ENCODE data around the gene SURF6.
"Not testable (repeated sequence)": the region's sequence is repeated elsewhere in the genome, so short reads cannot be mapped to it uniquely, and the experiment has no call there.

Gene SURF6

DNA sequence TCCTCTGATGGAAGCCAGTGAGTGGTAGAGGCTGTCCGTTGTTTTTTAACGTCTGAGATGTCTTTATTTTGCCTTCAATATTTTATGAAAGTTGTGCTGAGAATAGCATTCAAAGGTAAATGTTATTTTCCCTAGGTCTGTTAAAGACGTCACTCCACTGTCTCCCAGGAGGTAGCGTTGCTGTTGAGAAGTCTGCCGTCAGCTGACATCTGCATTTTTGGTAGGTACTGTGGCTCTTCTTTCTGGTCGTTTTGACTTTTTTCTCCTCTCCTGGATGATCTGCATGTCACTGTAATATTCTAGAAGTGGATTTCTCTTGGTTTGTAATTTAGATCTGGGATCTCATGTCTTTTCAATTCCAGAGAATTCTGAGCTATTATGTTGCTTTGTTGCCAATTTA, 26.4 kb downstream of the SURF6 start:
- no peak overlapping the region for H3K9ac ChIP-seq (ENCODE audit: low read depth, low read length)
- no peaks in the 10 kb centered on the region for H3K4me1 ChIP-seq (ENCODE audit: insufficient read depth, low read length)
- no peaks in the 10 kb centered on the region for H3K9me3 ChIP-seq (ENCODE audit: control insufficient read depth, insufficient read depth, low read length)
- no peaks in the 10 kb centered on the region for H3K36me3 ChIP-seq (ENCODE audit: insufficient read depth, low read length)

DNA sequence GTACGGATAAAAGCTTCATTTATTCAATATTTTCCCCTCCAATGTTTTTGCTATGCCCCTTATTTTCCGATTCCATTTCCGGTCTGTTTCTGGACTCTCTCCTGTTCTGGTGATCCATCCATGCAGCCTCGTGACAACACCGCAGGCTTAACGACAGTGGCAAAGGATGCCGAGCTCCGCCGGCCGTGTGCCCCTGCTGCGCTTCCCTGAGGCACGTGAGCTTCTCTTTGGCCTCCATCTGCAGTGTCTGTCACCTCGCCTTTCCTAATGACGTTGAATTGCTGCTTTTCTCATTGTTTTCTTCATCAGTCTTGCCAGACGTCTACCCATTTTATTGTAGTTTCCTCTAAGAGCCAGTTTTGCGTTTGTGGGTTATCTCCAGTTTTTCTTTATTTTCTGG, 28.7 kb downstream of the SURF6 start:
- Histone ChIP-seq H3K4me1 (ENCODE audit: insufficient read depth, low read length) (no peaks in the 10 kb centered on the region), H3K9me3 (ENCODE audit: control insufficient read depth, insufficient read depth, low read length) (no peaks in the 10 kb centered on the region), H3K9ac (ENCODE audit: low read depth, low read length) (no peak overlapping the region), H3K36me3 (ENCODE audit: insufficient read depth, low read length) (no peaks in the 10 kb centered on the region)

DNA sequence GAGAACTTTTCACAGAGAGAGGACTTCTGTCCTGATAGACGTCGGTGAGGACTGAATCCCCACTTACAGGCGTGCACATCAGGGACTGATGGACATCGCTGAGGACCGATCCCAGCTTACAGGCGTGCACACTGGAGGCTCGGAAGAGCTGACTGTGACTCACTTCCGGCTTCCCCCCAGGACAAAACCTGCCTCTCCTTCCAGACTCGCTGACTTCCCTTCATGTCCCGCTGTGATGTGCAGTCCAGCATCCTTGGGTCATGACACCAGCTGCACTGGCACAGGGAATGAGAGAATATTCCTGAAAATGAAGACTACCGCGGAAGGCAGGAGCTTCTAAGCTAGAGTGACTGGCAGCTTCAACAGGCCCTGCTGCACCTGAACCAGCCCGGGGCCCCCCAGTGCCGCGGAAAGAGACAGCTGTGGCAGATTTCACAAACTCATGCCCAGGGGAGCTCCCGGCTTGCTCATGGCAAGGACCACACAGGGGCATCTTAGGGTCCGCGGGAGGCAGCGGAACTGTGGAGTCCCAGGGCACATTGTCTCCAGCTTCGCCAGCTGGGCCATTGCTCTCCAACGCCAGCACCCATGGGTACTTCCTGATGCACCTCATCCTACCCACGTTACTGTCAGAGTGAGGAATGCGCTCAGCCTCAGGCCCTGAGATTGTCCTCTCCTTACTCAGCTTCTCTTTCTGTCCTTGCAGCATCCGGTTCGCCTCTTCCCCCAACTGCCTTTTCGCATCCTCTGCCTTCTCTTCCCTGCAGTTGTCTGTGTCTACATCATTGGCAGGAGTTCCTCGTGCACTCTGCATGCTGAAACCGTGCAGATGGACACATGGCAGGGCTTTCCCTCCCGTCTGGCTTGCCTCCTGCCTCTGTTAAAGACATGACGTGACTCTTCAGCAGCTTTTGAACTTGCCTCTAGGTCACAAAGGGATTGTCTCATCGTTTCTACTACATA, 29.5 kb downstream of the SURF6 start:
- Histone ChIP-seq H3K9me3 (ENCODE audit: control insufficient read depth, insufficient read depth, low read length) (no peaks in the 10 kb centered on the region), H3K36me3 (ENCODE audit: insufficient read depth, low read length) (no peaks in the 10 kb centered on the region), H3K4me1 (ENCODE audit: insufficient read depth, low read length) (no peaks in the 10 kb centered on the region), H3K9ac (ENCODE audit: low read depth, low read length) (no peak overlapping the region)

DNA sequence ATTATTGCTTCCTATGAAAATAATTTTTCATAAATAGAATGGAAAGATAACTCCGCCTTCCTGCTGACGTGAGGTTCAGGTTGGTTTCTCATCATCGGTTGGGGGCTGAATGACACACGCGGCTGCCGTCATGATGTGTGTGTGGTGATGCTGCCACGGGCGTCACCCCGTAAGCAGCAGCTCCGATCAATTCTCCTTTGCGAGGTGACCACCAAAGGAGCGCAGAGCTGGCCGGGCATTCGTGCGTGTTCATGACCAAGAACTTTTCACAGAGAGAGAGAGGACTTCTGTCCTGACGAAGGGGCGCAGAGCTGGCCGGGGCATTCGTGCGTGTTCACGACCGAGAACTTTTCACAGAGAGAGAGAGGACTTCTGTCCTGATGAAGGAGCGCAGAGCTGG, 30.3 kb downstream of the SURF6 start:
- H3K9ac ChIP-seq (ENCODE audit: low read depth, low read length): no peak overlapping the region
- no peaks in the 10 kb centered on the region for H3K9me3 ChIP-seq (ENCODE audit: control insufficient read depth, insufficient read depth, low read length)
- no peaks in the 10 kb centered on the region for H3K36me3 ChIP-seq (ENCODE audit: insufficient read depth, low read length)
- H3K4me1 ChIP-seq (ENCODE audit: insufficient read depth, low read length): no peaks in the 10 kb centered on the region

DNA sequence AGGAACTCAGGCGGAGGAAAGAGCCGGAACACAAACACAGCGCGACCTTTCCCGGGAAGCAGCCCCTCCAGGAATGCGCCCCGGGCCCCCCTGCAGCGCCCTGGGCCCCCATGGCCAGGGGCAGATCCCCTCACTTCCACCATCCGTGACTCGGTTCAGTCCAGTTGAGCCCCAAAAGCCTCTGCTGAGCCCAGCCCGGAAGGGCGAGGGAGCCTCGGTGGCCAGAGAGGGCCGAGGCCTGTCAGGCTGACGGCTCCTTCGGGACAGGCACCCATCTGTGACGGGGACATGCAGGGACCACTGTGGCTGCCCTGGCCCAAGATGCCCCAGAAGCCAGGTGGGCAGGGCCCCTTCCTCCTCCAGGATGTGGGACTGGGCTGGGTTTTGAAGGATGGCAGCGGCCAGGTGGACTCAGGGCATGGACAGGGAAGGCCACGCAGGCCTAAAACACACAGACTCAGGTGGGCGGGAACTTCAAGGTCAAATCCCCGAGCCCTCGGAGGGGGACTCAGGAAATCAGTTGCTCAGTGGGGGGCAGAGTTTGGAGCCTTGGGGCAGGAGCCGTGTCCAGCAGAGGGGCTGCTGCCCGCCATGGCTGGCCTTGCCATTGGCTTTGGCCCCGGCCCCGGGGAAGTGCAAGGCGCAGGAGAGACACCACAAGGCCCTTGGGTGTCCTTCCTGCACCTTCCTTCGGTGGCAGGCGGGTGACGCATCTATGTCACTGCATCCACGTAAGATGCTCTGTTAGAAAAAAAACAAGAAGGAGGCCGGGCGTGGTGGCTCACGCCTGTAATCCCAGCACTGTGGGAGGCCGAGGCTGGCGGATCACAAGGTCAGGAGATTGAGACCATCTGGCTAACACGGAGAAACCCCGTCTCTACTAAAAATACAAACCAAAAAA, 31.3 kb downstream of the SURF6 start:
- no peaks in the 10 kb centered on the region for H3K36me3 ChIP-seq (ENCODE audit: insufficient read depth, low read length)
- no peak overlapping the region for H3K9ac ChIP-seq (ENCODE audit: low read depth, low read length)
- no peaks in the 10 kb centered on the region for H3K9me3 ChIP-seq (ENCODE audit: control insufficient read depth, insufficient read depth, low read length)
- no peaks in the 10 kb centered on the region for H3K4me1 ChIP-seq (ENCODE audit: insufficient read depth, low read length)

DNA sequence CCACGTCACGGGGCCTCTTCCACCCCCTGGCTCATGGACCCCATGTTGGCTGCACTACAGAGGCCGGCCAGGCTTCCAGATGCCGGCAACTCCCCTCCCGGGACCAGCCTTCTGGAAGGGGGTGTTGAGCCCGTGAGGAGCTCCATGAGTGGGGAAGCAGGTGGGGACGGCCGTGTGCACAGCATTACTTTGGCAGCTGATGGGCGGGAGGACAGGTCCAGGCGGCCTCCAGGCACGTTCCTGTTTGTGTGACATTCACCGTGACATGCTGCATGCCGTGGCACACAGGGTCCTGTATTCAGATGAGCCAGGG, 31.9 kb downstream of the SURF6 start:
- no peak overlapping the region for H3K9ac ChIP-seq (ENCODE audit: low read depth, low read length)
- H3K36me3 ChIP-seq (ENCODE audit: insufficient read depth, low read length): no peaks in the 10 kb centered on the region
- no peaks in the 10 kb centered on the region for H3K9me3 ChIP-seq (ENCODE audit: control insufficient read depth, insufficient read depth, low read length)
- H3K4me1 ChIP-seq (ENCODE audit: insufficient read depth, low read length): no peaks in the 10 kb centered on the region

DNA sequence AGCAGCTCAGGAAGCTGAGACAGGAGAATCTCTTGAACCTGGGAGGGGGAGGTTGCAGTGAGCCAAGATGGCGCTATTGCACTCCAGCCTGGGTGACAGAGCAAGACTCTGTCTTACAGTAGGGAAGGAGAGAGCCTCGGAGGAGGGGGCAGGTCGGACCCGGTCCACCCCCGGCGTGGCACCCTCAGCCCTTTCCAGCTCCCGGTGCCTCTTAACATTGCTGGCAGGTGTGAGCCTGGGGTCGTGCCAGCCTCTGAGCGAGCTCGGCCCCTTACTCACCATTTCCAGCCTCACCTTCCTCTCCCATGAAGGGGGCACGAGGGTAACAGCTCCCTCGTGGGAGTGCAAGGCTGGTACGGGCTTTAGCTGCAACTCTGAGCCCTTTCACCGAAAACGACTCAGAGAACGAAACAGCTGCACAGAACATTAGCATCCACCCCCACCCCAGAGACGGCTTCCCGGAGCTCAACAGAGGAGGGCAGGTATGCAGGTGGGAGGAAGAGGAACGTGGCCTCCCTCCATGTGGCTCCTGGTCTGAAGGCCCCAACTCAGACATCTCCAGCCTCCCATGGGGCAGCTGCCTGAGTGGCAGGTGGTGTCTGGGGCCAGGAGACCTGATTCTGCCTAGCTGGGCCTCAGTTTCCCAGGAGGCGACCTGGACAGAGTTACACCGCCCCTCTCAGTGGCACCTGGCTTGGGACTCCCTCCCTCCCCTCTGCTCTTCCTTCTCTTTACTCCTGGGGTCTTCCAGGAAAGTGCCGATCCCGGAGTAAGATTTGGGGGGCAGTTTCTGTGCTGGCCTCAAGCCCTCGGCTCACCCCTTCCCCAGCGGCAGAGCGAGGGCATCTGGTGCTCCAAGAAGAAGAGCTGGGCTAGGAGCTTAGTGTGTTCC, 32.5 kb downstream of the SURF6 start:
- Histone ChIP-seq H3K4me1 (ENCODE audit: insufficient read depth, low read length) (no peaks in the 10 kb centered on the region), H3K36me3 (ENCODE audit: insufficient read depth, low read length) (no peaks in the 10 kb centered on the region), H3K9ac (ENCODE audit: low read depth, low read length) (no peak overlapping the region), H3K9me3 (ENCODE audit: control insufficient read depth, insufficient read depth, low read length) (no peaks in the 10 kb centered on the region)

DNA sequence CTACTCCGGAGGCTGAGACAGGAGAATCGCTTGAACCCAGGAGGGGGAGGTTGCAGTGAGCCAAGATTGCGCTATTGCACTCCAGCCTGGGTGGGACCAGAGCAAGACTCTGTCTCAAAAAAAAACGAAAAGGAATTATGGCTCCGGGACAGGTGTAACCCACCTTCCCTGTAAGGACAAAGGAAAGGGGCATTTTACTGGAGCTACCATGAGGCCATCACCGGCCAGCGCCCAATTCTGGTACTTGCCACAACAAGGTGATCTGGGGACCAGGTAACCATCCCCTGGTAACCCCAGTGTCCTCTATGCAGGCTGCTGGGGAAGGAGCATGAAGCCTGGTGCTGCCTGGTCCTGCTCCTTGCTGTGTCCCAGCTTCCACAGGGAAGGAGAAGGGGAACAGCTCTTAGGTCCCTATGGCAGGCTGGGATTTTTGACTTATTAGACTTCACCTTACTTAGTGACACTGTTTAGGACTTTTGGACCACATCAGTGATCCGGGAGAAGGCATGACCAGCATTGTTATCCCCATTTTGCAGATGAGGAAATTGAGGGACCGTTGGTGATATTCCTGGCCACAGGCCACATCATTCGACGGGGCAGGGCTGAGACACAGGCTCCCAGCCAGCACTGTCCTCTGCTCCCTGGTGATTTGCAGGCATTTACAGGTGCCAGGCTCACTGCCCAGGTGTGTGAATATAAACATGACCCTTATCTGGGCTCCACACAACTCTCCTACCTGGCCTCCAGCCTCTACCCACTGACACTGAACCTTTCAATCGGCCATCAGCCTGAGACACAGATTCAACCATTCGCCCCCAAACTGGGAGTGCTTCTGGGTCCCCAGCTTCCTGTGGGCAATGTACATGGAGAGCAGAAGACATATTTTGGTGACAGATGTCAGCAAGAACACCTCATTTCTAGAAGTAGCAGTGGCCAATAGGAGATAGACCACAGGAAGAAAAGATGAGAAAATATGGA, 34.4 kb downstream of the SURF6 start:
- Histone ChIP-seq H3K4me1 (ENCODE audit: insufficient read depth, low read length) (no peaks in the 10 kb centered on the region), H3K9ac (ENCODE audit: low read depth, low read length) (no peak overlapping the region), H3K9me3 (ENCODE audit: control insufficient read depth, insufficient read depth, low read length) (no peaks in the 10 kb centered on the region), H3K36me3 (ENCODE audit: insufficient read depth, low read length) (no peaks in the 10 kb centered on the region)

DNA sequence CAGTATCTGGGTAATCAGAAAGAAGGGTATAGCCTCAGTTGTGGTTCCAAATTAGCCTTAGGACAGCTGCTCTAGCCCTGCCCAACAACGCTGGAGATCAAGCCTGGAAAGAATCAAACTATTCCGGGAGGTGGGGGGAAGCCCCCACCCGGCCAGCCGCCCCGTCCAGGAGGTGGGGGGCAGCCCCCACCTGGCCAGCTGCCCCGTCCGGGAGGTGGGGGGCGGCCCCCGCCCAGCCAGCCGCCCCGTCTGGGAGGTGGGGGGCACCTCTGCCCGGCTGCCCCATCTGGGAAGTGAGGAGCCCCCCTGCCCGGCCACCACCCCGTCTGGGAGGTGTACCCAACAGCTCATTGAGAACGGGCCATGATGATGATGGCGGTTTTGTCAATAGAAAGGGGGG, 36.0 kb downstream of the SURF6 start:
- not testable (repeated sequence) for H3K9ac ChIP-seq (ENCODE audit: low read depth, low read length); H3K36me3 ChIP-seq (ENCODE audit: insufficient read depth, low read length); H3K4me1 ChIP-seq (ENCODE audit: insufficient read depth, low read length); H3K9me3 ChIP-seq (ENCODE audit: control insufficient read depth, insufficient read depth, low read length)

DNA sequence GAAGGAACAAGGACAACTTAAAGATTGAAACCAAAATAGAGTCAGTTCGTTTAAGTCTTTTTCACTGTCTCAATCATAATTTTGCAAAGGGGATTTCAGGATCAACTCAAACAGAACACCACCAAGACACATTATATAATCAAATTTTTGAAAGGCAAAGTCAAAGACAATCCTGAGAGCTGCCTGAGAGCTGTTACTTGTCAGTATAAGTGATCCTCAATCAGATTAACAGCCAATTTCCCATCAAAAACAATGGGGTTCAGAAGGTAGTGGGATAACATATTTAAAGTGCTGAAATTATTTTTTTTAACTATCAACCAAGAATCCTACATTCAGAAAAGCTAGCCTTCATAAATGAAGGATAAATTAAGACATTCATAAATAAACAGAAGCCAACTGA, 41.7 kb downstream of the SURF6 start:
- Histone ChIP-seq H3K9me3 (ENCODE audit: control insufficient read depth, insufficient read depth, low read length) (peaks cover 10% of the 10 kb centered on the region), H3K4me1 (ENCODE audit: insufficient read depth, low read length) (no peaks in the 10 kb centered on the region), H3K9ac (ENCODE audit: low read depth, low read length) (no peak overlapping the region), H3K36me3 (ENCODE audit: insufficient read depth, low read length) (no peaks in the 10 kb centered on the region)

DNA sequence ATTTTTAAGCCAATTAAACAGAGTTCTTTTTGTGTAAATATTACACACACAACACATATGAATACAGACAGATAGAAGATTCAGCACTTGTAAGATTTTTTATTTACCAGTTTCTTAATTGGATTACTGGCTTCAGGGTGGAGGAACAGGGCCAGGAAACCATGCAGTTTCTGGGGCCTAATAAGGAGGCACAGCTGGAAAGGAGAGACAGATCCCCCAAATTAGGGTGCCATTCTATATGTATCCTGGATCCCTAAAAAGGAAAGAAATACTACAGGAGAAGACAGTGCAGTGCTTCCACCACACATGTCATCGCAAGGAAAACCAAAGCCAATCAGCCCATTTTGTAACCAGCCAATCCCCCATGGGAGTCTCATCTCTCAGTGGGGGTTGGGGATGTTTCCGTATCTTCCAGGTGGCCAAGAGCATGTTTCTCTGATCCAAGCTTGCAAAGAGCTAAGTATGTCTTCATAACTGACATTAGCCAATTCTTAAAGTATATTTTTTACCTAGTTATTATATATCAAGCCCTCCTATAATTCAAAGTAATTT, 45.2 kb downstream of the SURF6 start:
- Histone ChIP-seq H3K4me1 (ENCODE audit: insufficient read depth, low read length) (no peaks in the 10 kb centered on the region), H3K36me3 (ENCODE audit: insufficient read depth, low read length) (no peaks in the 10 kb centered on the region), H3K9ac (ENCODE audit: low read depth, low read length) (no peak overlapping the region), H3K9me3 (ENCODE audit: control insufficient read depth, insufficient read depth, low read length) (peaks cover 16% of the 10 kb centered on the region)

DNA sequence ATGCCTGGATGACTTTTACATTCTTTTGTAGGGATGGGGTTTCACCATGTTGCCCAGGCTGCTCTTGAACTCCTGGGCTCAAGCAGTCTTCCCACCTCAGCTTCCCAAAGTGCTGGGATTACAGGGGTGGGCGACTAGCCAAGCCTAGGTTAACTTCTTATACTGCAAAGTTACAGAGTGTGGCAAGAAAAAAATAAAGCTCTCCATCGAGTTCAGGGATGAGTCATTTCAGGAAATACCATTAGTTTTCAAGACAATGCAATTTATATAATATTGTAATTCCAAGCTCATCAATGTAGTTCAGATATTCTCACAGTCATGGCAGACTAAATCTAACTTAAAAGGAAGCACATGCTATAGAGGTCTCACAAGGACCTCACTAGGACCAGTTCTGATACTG, 49.5 kb downstream of the SURF6 start:
- no peaks in the 10 kb centered on the region for H3K36me3 ChIP-seq (ENCODE audit: insufficient read depth, low read length)
- H3K9ac ChIP-seq (ENCODE audit: low read depth, low read length): no peak overlapping the region
- no peaks in the 10 kb centered on the region for H3K4me1 ChIP-seq (ENCODE audit: insufficient read depth, low read length)
- peaks cover 16% of the 10 kb centered on the region; the same call in 1 of the 2 replicates for H3K9me3 ChIP-seq (ENCODE audit: control insufficient read depth, insufficient read depth, low read length)

DNA sequence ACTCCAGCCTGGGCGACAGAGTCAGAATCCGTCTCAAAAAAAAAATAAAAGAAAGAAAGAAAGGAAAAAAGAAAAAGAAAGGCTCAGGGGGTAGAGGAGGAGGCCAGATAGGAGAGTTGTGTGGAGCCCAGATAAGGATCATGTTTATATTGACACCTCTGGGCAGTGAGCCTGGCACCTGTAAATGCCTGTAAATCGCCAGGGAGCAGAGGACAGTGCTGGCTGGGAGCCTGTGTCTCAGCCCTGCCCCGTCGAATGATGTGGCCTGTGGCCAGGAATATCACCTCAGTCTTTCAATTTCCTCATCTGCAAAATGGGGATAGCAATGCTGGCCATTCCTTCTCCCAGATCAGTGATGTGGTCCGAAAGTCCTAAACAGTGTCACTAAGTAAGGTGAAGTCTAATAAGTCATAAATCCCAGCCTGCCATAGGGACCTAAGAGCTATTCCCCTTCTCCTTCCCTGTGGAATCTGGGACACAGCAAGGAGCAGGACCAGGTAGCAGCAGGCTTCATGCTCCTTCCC, 50.7 kb downstream of the SURF6 start:
- H3K9ac ChIP-seq (ENCODE audit: low read depth, low read length): no peak overlapping the region
- peaks cover 10% of the 10 kb centered on the region; the same call in 1 of the 2 replicates for H3K9me3 ChIP-seq (ENCODE audit: control insufficient read depth, insufficient read depth, low read length)
- no peaks in the 10 kb centered on the region for H3K4me1 ChIP-seq (ENCODE audit: insufficient read depth, low read length)
- no peaks in the 10 kb centered on the region for H3K36me3 ChIP-seq (ENCODE audit: insufficient read depth, low read length)

All from ES-I3 (cell line).